Activated CD8-positive, alpha-beta memory T cell treated with anti-CD3 and anti-CD28 coated beads for 24 hours (primary cell): ENCODE results near the gene LRRC53.

ENCODE experiments used
- DNase-seq: peaks from one replicate; pipeline ENCODE4 v3.0.0-alpha.2; 2020

Gene LRRC53

DNA sequence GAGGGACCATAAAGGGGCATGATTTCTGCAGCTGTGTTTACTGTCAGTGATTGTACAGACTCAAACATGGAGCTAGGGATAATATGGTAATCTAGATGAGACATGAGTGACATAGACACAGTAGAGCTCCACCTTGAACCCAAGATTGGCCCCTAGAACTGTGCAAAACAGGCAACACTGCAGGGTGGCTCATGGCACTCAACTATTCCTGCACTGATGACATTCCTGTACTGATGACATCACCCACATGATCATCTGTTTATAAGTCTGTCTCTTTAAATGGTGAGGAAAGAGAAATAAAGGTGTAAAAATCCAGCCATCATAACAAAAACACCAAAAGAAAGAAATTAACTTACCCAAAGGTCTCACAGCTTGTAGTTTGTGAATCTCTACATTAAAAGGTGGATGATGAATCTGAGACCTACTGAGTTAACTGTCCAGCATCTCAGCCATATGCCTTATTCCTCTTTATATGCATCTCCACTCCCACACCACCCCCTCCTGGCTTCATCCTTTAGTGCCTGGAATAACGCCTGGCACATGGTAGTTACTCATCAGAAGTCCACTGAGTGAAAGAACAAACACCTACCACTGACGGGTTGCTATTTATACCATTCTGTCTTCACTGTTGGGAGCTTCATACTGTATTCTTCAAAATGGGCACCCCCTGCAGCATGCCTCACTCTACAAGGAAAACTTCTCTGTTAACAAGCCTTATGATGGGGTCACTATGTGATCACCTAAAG is at the start of gene LRRC53:
LRRC53 (minus strand) TSS at position 442 of the 746 bp plus-strand sequence. CDS start 29,262 bp downstream, outside the sequence.
- no peak for DNase-seq

DNA sequence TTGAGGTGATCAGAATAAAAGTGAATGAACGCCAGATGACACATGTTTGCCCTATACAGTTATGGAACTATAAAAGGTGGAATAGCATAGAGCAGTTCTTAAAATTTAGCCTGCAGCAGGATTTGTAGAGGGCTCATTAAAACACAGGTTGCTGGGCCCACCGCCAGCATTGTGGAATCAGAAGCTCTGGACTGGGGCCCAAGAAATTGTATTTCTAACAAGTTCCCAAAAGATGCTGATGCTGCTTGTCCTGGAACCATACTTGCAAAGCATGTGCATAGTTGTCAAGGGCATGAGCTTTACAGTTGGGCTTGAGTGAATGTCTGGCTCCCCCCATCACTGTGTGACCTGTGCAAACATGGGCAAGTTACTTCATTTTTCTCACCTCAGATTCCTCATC is 37.5 kb upstream of the LRRC53 start:
- no peak for DNase-seq

- no peak for DNase-seq
These were observed 36.7 kb upstream of the LRRC53 start for GRCh38 chr1:74548961-74549750.

DNA sequence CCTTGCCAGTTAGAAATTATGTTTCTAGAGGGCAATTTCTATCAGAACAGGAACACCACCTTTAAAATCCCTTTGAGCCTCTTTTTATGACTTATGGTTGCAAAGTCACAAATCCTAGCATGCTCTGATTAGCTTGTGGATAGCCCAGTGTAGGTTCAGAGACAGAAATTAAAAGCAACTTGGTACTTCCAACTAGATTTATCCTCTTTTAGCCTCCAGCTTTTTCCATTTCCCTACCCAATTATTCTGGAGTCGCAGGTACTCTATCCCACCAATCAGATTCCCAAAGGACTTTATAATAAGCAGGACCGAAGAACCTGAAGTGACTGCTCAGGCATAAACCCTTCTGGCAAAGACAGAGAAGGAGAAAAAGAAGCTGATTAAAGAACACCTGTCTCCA is 33.4 kb upstream of the LRRC53 start:
- no peak for DNase-seq

- no peak for DNase-seq
These were observed 21.8 kb upstream of the LRRC53 start for GRCh38 chr1:74534241-74534640.

- DNase-seq: no peak
These were observed 19.4 kb upstream of the LRRC53 start for GRCh38 chr1:74531796-74532195.

DNA sequence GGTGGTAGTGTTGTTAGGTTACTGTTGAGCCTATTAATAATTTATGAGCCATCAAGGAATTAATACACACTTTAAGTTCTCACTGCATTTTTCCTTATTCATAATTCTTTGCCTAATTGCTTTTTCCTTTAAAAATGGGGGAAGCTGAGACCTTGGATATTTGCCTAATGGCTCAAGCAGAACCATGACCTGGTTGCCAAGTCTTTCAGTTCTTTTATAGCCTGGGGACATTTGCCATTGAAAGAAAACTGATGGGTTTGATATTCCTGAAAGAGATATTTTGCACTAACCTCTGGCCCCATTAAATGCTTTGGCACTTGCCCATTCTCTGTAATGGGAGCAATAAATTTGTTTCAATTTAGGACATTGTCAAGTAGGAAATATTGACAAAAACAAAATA is 18.5 kb upstream of the LRRC53 start:
- DNase-seq: no peak

DNA sequence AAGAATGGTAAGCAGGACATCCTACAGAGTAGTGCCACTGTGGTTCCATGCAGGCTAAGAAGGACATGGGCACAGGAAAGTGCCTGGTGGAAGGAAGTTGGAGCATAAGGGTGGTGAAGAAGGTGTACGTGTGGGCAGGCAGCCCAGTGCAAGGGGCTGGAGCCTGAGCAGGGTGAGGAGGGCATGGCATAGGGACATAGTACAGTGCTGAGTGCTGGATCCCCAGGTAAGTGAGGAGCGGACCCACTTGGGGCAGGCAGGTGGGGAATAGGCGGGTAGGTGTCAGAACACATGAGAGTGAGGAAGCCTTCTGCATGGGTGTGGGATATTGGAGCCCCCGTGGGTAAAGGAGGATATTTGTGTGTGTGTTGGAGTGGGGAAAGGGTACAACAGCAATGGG is 15.7 kb upstream of the LRRC53 start:
- no peak for DNase-seq

DNA sequence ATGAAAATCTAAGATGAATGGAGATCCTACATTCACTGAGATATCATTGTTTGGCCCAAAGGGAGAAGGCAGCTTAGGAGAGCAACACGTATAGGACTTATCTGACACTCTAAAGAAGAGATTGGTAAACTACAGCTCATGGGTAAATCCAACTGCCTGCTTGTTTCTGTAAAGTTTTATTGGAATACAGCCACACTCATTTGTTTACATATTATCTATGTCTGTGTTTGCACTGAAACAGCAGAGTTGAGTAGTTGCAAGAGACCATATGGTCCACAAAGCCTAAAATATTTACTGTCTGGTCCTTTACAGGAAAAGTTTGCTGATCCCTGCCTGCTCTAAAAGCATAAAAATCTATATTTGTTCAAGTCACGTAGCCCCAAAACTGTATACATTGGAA is 14.3 kb upstream of the LRRC53 start:
- no peak for DNase-seq

- DNase-seq: no peak
These were observed 11.6 kb upstream of the LRRC53 start for GRCh38 chr1:74523873-74524480.

- DNase-seq: no peak
These were observed 9.7 kb upstream of the LRRC53 start for GRCh38 chr1:74522148-74522547.

GRCh38 chr1:74517599-74518051 is 5.2 kb upstream of the LRRC53 start:
- no peak for DNase-seq

DNA sequence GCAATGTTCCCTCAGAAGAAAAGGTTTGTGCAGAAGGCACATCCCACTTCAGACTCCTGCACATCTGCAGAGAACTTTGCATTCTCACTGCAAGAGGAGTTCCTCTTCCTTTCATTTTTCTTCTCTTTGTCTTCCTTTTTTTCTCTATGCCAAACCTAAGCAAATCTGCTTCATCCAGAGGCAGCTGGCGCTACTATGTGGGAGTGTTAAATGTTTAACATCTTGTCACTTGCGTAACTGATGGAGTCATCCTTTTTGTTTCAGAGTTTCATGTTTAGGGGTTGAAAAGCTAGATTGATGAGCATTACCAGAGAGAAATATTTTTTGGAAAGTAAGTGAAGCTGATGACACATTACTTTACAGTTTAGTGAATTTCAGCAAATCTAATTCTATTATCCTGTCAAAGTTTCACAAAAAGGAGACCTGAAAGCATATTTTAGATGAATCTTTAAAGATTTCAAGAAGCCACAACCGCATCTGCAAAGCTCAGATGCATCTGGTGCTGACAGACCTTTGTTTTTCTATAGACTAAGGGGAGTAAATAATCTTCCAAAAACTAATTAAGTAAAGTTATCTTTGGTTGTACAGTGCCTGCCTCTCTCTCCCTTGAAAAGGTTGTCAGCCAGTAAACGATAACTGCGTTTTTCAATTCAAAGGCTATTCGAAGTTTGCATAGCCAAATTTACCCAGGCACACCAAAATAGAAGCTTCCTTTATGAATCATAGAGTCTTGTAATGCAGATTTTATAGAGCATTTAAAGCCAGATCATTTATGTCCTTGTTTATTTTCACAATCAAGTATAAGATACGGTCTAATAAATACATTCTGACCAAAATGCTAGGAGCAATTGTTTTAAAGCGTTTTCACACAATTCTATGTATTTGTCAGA is 1.2 kb upstream of the LRRC53 start:
- DNase-seq: no peak

- DNase-seq: no peak
These were observed 4.0 kb downstream of the LRRC53 start for GRCh38 chr1:74508449-74508848.

GRCh38 chr1:74505928-74506710 is 6.3 kb downstream of the LRRC53 start:
- DNase-seq: no peak

DNA sequence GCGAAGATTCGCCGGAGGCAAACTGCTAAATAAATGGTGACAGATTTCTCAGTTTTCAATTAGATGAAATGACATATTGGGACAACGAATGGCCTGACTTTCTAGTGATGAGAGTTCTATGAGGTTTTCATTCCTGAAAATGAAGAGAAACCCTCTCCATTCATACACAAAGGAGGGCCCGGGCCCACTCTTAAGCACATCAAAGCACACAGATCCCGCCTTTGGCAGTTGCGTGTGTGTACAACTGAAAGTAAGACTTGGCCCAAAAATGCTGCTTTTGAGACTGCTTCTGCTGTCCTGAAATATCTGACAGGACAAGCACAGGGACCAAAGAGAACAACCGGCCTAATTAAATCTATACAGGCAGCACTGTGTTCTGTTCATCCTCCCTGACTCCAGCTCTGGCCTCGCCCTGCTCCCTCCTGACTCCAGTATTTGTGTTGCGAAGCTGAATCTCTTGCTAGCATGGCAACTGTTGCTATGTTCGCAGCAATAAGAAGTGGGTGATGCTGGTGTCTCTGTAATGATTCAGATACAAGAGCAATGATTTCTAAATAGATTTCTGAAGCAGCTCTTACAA is 7.4 kb downstream of the LRRC53 start:
- no peak for DNase-seq

GRCh38 chr1:74504125-74504932 is 8.1 kb downstream of the LRRC53 start:
- peak; percentile 59 for DNase-seq

GRCh38 chr1:74502858-74503257 is 9.6 kb downstream of the LRRC53 start:
- no peak for DNase-seq

GRCh38 chr1:74502432-74502831 is 10.0 kb downstream of the LRRC53 start:
- no peak for DNase-seq

- no peak for DNase-seq
These were observed 13.5 kb downstream of the LRRC53 start for GRCh38 chr1:74498901-74499300.

DNA sequence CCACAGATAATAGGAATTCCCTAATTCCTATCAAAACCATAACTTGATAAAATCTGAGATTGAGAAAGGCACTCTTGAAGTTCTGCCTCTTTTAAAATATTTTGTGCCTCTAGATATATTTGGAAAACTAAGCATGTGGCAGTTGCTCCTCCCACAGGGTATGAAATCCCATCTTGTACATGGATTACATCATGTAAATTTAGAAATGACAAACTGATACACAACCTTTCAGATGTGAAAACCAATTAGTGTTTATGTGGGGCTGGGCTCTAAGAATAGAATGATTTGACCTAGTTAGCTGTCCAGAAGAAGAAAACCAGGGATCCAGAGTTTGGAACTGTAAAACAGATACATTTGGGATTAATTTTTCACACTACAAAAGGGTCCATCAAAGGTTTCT is 15.7 kb downstream of the LRRC53 start:
- DNase-seq: no peak
